ENCODE measurements around the gene TENM4. TPM values are rescaled to one million over a fixed set of nuclear protein-coding genes. Genes with fewer than 3 reads are reported as not detected.

TENM4 gene
- total RNA-seq, 1 donor from 2014 or later: 5.1 TPM

GRCh38 chr11:78786086-78786485, 654.7 kb downstream of the TENM4 start:
- peaks cover 19% of the 10 kb centered on the region for H3K4me1 ChIP-seq
- TF ChIP-seq EZH2 (IDR thresholded peaks at IDR 0.05) (no peak), EZH2phosphoT487 (IDR thresholded peaks at IDR 0.05) (no peak), CTCF (IDR thresholded peaks at IDR 0.05) (no peak)
- no peaks in the 10 kb centered on the region for H3K79me2 ChIP-seq (ENCODE audit: low read depth)
- no peak overlapping the region for H3K4me3 ChIP-seq
- Mint-ChIP-seq H3K27ac (peak overlapping the region; percentile 87), H3K4me3 (no peak overlapping the region), H3K36me3 (peaks cover 38% of the 10 kb centered on the region), H3K9me3 (no peaks in the 10 kb centered on the region), H3K27me3 (ENCODE audit: insufficient read depth, low read depth) (peaks cover 5% of the 10 kb centered on the region), H3K4me1 (peaks cover 16% of the 10 kb centered on the region)
- no peak overlapping the region for H3K9ac ChIP-seq
- H2AFZ ChIP-seq (replicated peaks): no peak overlapping the region
- no peak for DNase-seq (ENCODE audit: low spot score)
- H3F3A ChIP-seq (ENCODE audit: low read depth): no peaks in the 10 kb centered on the region
- H3K4me2 ChIP-seq: no peak overlapping the region
- H3K9me3 ChIP-seq (ENCODE audit: low read depth): no peaks in the 10 kb centered on the region
- no peaks in the 10 kb centered on the region for H3K27me3 ChIP-seq
- H3K36me3 ChIP-seq: no peaks in the 10 kb centered on the region
- no peak overlapping the region for H3K27ac ChIP-seq
- no peaks in the 10 kb centered on the region for H4K20me1 ChIP-seq (ENCODE audit: low read depth)

DNA sequence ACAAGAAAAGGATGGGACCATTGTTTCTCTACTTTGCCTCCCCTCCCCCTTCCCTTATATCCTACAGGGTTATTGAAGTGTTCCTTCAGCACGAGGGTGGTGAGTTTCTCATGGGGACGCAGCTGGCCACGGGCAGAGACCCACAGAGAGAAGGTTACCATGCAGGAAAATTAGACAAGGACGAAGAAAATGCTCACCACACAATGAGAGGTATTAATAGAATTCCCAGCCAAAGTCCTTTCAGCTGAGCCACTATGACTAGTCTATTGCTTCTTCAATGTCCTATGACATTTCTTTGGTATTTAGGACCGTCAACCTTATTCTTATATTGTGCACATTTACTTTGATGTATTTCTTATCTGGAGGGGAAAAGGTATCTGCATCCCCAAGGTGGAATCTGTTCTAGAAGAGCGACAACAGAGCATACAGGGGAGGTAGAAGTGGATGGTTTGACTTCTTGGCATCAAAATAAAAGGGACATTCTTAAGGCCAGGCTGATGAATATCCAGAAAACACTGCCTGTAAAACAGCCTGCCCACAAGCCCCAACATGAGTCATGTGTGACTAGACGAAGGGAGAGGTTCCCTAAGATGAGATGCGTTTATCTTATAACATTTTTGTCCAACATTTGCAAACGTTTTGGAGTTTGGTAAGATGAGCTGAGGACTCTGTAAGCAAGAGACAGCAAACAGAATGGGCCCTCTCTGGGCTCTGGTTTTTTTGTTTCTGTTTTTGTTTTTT, 656.3 kb downstream of the TENM4 start:
- Histone ChIP-seq H3K36me3 (no peaks in the 10 kb centered on the region), H3K4me1 (peaks cover 19% of the 10 kb centered on the region), H3F3A (ENCODE audit: low read depth) (no peaks in the 10 kb centered on the region), H3K27ac (no peak overlapping the region), H2AFZ (replicated peaks) (no peak overlapping the region), H3K9ac (no peak overlapping the region), H4K20me1 (ENCODE audit: low read depth) (no peaks in the 10 kb centered on the region), H3K27me3 (no peaks in the 10 kb centered on the region), H3K9me3 (ENCODE audit: low read depth) (no peaks in the 10 kb centered on the region), H3K79me2 (ENCODE audit: low read depth) (no peaks in the 10 kb centered on the region), H3K4me3 (no peak overlapping the region), H3K4me2 (no peak overlapping the region)
- no peak overlapping the region for H3K27ac Mint-ChIP-seq
- no peak for TF ChIP-seq CTCF (IDR thresholded peaks at IDR 0.05)
- no peak for TF ChIP-seq EZH2phosphoT487 (IDR thresholded peaks at IDR 0.05)
- no peak for TF ChIP-seq EZH2 (IDR thresholded peaks at IDR 0.05)
- H3K27me3 Mint-ChIP-seq (ENCODE audit: insufficient read depth, low read depth): peaks cover 5% of the 10 kb centered on the region
- H3K36me3 Mint-ChIP-seq: peaks cover 41% of the 10 kb centered on the region
- no peak overlapping the region for H3K4me3 Mint-ChIP-seq
- H3K4me1 Mint-ChIP-seq: peaks cover 16% of the 10 kb centered on the region
- H3K9me3 Mint-ChIP-seq: no peaks in the 10 kb centered on the region
- DNase-seq (ENCODE audit: low spot score): no peak

- H3F3A ChIP-seq (ENCODE audit: low read depth): no peaks in the 10 kb centered on the region
- Mint-ChIP-seq H3K27me3 (ENCODE audit: insufficient read depth, low read depth) (peaks cover 5% of the 10 kb centered on the region), H3K4me3 (no peak overlapping the region), H3K27ac (no peak overlapping the region), H3K4me1 (peaks cover 16% of the 10 kb centered on the region), H3K9me3 (no peaks in the 10 kb centered on the region), H3K36me3 (peaks cover 40% of the 10 kb centered on the region)
- H3K4me1 ChIP-seq: peaks cover 19% of the 10 kb centered on the region
- no peak overlapping the region for H3K9ac ChIP-seq
- H3K79me2 ChIP-seq (ENCODE audit: low read depth): no peaks in the 10 kb centered on the region
- no peaks in the 10 kb centered on the region for H3K9me3 ChIP-seq (ENCODE audit: low read depth)
- no peaks in the 10 kb centered on the region for H3K36me3 ChIP-seq
- H3K27me3 ChIP-seq: no peaks in the 10 kb centered on the region
- no peak overlapping the region for H3K27ac ChIP-seq
- no peaks in the 10 kb centered on the region for H4K20me1 ChIP-seq (ENCODE audit: low read depth)
- TF ChIP-seq CTCF (IDR thresholded peaks at IDR 0.05) (no peak), EZH2phosphoT487 (IDR thresholded peaks at IDR 0.05) (no peak), EZH2 (IDR thresholded peaks at IDR 0.05) (no peak)
- no peak overlapping the region for H3K4me2 ChIP-seq
- DNase-seq (ENCODE audit: low spot score): no peak
- no peak overlapping the region for H2AFZ ChIP-seq (replicated peaks)
- no peak overlapping the region for H3K4me3 ChIP-seq
Measured at GRCh38 chr11:78783846-78784245, 657.0 kb downstream of the TENM4 start.

Measured in neural progenitor cell (in vitro differentiated cells).